GM18517 (cell line): ENCODE results near the gene TUBA3E.
"Not testable (repeated sequence)": the region's sequence is repeated elsewhere in the genome, so short reads cannot be mapped to it uniquely, and the experiment has no call there.

Source experiments
- ATAC-seq: cut with Tn5 transposase; IDR thresholded peaks from one replicate; pipeline ENCODE4 v1.9.1; 2021; ENCODE audit warnings: mild to moderate bottlenecking, moderate library complexity; ENCODE audit not compliant: unreplicated experiment

Gene TUBA3E

DNA sequence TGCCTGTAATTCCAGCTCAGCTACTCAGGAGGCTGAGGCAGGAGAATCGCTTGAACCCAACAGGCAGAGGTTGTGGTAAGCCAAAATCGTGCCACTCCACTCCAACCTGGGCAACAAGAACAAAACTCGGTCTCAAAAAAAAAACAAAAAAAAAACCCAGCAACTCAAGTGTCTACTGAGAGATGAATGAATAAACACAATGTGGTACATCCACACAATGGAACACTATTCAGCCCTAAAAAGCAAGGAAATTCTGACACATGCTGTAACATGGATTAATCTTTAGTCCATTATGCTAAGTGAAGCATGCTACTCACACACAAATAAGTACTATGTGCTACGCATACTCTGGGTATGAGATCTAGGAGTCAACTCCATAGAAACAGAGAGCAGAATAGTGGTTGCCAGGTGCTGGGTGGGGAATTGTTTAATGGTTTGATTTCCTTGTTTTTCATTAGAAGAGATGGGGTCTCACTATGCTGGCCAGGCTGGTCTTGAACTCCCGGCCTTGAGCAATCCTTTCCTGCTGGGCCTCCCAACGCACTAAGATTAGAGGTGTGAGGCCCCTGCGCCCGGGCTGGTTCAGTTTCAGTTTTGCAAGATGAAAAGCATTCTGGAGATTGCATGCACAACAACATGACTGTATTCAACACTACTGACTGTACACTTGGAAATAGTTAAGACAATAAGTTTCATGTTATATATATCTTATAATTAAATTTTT is 32.8 kb downstream of the TUBA3E start:
- ATAC-seq = no peak

DNA sequence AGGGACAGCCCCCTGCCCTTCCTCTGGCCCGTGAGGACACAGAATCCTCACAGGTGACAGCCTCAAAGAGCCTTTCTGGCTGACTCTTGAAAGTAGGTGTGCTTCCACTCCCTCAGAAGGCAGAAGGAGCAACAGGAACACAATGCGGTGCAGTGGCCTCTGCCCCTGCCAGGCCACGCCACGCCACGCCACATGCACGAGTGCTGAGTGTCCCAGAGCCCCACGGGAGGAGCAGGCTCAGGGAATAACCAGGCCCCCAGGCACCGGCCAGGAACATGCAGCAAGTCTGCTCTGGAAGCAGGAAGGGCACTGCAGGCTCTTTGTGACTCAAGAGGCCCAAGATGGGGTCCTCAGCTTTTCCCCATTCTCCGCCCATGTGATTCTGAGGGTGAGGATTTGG is 35.3 kb downstream of the TUBA3E start:
- ATAC-seq = no peak

DNA sequence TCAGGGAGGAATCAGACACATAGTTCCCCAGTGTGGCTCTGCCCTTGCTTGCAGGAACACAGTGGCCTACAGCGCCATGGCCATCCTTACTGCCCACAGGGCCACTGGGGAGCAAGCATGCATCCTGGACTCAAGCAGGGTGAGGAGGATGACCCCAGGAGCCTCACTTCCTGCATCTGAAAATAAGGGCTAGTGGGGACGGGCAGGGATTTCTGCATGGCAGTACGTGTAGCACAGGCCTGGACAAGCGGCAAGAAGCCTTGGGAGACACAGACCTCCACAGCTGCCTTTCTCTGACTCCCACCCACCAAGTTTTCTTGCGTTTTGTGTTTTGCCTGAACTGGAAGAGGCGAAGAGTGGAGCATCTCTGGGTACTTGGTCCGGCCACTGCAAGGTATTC is 35.8 kb downstream of the TUBA3E start:
- ATAC-seq = not testable (repeated sequence)

DNA sequence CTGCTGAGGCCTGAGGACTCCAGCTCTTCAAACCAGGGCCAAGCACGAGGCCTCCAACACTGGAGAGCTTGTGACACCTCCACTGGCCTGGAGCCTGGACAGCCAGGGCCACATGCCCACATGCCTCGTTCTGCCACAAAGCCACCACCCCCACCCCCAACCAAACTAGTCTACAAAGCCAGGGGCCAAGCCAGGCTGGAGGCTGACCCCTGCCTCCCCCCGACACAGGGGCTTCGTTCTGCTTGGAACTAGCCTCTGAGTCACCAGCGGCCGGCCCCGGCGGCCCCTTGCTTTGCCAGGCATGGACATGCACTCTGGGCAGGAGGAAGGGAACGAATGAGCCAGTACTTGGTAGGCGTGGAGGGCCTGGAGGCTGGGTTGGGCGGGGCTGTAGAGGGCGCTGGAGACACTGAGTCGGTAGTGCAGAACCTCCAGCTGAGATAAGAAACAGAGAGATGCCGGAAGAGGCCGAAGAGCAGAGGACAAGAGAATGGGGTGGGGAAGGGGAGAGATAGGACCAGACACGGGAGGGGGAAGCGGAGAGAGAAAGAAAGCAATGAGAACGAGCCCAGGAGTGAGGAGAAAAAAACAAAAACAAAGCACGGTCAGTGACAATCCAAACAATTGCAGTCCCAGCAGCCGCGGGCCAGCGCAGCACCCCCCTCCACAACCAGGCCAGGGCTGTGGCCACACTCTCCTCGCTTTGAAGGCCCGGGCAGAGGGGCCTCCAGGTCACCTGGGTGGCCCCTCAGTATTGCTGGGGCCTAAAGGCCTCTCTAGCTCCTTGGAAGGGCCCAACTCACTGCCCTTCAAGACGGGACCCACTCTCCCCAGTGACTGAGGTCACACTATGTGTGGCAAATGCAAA is 37.2 kb downstream of the TUBA3E start:
- not testable (repeated sequence) for ATAC-seq

DNA sequence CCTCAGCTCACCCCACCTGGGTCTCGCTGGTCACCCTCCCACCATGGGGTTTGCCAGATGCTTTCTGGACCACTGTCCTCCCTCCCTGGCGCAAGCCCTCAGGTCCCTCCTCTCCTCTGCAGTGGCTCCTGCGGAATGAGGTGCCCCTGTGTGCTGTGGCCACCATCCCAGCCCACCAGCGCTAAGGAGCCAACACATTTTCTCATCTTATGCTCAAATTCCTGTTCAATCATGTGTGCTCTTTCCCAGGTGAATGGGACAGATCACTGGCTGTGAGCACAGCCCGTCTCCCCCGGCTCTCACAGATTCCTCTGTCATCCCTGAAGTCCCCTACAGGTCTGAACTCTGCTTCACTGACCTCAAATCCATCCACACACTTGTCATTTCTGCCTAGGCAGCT is 38.1 kb downstream of the TUBA3E start:
- no peak for ATAC-seq

DNA sequence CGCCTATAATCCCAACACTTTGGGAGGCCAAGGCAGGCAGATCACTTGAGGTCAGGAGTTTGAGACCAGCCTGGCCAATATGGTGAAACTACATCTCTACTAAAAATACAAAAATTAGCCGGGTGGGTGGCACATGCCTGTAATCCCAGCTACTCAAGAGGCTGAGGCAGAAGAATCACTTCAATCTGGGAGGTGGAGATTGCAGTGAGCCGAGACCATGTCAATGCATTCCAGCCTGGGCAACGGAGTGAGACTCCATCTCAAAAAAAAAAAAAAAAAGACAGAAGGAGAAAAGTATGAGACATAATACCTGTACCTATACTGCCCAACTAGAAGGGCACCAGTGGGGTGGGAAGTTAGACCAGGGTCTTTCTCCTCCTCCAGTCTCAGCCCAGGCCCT is 38.9 kb downstream of the TUBA3E start:
- ATAC-seq = not testable (repeated sequence)

DNA sequence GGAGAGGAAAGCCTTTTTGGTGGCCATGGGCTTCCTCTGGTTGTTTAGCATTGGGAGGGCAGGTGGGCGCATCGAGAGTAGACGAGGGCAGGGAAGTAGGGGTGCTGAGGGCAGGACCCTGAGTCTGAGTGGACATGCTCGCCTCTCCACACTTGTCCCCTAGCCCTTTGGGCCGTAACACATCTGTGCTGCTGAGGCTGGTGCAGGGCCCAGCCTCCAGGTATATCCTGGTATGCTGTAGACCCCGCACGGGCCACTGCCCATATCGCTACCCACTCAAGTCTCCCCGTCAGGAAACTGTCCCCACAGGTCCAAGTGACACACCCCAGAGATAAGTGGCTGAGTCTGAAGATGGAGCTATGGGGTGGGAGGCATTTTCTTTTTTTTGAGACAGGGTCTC is 39.6 kb downstream of the TUBA3E start:
- ATAC-seq = no peak

DNA sequence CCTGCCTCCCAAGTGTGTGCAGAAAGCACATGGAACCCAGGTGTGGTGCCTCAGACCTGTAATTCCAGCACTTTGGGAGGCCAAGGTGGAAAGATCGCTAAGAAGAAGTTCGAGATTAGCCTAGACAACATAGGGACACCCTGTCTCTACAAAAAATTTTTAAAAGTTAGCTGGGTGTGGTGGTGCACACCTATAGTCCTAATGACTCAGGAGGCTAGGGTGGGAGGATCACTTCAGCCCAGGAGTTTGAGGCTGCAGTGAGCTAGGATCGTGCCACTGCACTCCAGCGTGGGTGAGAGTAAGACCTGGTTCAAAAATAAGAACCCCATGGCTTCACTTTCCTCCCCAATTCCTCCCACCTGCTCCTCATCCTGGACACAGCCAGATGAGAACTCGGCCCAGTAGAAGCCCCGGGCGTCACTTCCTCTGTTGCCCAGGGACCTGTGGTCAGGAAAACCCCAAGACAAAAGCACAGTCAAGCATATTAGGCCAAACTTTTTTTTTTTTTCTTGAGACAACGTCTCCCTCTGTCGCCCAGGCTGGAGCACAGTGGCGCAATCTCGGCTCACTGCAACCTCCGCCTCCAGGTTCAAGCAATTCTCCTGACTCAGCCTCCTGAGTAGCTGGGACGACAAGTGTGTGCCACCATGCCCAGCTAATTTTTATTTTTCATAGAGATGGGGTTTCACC is 40.3 kb downstream of the TUBA3E start:
- ATAC-seq = peak; percentile 90

DNA sequence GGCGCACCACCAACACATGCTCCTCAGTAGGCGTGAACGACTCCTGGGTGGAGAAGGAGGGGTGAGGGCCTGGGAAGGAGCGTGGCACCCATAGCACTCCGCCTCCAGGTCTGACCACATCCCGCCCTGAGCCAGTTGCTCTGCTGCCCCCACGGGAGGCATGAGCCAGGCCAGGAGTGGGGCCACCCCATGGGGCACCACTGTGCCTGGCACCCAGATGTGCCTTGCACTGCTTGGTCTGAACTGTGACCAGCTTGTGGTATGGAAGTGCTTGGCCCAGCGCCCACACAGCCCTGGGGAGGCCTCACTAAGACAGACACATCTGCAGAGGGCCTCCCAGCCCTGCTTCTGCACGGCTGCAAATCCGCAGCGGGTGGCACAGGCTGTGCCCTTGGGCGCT is 40.9 kb downstream of the TUBA3E start:
- ATAC-seq = peak; percentile 36

DNA sequence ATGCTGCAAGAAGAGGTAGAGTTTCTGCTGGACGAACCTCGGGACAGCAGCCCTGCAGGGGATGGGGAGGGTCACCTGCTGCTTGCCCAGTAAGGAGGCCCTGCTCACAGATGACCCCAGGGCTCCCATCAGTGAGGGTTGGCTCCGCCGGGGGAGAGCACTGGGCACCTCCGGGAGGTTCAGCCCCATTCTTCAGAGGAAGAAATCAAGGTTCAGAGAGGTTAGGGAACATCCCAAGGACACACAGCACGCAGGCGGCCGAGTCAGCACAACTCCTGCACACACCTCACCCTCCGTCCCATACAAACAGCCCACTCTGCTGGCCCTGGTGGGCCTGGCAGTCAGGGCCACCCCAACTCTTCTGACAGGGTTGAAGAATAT is 41.6 kb downstream of the TUBA3E start:
- no peak for ATAC-seq

DNA sequence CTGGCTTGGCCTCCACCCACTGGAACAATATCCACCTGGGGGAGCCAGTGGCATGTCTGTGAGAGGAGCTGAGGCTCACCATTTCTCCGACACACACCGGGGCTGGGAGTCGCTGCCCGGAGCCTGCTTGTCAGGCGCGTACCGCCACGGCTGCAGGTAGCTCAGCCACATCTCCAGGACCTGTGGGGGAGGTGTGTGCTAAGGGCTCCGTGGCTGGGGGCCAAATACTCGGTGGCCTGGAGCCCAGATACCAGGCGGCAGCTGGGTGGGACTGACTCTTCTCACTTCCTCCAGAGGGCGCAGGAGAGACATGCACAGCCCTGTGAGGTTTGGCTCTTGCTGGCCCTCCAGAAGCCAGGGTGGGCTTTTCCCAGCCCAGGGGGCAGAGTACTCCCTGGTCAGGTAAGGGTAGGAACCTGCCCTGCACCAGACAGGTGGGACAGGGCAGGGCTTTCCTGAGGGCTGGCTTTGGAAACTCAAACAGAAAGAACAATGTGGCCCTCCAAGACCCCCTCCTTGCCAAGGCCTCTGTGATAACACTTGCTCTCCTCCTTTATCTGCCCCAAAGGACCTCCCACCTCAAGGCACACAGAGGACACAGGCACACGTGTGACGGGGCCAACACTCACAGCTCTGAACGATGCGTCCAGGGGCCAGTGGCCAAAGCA is 42.1 kb downstream of the TUBA3E start:
- not testable (repeated sequence) for ATAC-seq

DNA sequence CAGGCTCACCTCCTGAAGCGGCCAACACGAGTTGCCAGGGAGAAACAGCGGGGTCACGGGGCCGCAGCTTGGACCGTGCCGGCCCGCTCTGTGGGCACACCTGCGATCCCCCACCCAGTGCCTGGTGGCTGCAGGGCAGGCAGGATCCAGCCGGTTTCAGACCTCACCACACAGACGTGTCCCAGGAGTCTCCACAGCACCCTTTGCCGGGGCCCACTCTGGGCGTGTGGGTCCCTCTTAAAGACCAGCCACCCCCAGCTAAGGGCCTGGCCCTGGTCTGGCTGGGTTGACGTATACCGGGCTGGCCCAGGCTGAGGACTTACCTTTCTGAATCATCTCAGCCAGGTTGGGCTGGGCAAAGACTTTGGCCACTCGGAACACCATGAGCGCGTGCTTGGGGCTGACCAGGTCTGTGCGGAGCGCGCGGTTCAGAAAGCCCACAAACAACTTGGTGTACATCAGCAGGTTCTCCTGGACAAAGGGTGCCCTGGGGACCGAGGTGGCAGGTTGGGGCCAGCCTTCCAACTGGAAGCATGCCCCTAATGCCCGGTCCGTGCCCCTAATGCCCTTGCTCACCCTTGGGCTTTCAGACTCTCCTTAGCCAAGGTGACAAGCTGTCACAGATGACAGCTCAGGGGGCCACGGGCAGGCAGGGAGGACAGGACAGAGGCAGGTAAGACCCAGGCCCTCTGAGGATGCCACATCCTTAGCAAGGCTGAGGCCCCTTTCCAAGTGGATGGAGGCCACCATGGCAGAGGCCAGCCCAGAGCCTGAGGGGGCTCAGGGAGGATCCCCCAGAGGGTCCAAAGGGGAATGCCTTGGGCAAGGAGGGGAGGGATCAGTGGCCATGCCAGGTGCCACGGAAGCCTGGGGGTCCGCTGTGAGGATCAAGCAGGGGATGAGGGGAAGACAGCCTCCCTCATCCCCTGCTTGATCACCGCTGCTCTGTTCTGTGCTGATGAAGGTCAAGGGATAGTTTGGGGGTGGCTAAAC is 43.2 kb downstream of the TUBA3E start:
- no peak for ATAC-seq

DNA sequence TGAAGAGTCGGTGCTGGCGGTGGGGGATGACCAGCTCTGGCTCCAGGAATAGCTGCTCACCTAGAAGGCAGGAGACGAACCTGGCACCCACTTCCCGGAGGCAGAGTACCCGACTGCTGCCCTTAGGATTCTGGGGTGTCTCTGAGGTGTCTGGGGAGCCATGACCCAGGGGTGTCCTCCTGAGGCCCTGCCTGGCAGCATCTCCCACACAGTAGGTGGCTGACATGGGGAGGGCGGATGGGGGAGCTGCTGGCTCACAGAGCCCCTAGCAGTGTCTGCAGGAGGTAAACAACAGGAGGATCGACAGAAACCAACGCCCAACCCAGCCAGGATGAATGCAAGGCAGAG is 43.8 kb downstream of the TUBA3E start:
- ATAC-seq = not testable (repeated sequence)

DNA sequence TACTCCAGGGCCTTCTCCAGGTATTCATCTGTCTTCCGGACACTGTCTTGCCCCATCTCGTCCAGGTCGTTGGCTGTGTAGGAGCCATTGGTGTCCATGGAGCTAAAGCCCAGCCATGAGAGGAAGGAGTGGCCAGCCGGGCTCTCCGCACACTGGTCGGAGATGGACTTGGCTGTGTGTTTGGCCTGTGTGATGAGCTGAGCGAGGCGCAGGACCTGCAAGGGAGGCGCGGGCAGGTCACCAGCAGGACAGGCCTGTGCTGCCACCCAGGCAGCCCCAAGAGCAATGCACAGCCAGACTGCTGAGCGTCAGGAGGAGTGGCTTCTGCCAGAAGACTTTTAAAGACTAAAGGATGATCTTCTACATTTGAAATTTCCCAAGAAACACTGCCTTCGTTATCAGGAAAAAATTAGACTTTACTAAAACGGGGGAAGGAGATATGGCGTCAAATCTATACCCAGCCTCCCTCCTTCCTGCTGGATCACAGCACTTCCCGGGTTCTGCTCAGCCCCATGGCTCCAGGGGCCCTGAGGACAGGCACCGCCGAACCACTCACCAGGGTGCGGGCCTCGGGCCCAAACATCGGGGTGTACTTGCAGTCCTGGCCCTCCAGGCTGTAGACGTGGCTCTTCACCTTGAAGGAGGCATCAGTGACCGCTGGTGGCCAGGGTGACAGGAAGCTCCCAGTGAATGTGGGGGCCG is 44.4 kb downstream of the TUBA3E start:
- ATAC-seq = not testable (repeated sequence)

DNA sequence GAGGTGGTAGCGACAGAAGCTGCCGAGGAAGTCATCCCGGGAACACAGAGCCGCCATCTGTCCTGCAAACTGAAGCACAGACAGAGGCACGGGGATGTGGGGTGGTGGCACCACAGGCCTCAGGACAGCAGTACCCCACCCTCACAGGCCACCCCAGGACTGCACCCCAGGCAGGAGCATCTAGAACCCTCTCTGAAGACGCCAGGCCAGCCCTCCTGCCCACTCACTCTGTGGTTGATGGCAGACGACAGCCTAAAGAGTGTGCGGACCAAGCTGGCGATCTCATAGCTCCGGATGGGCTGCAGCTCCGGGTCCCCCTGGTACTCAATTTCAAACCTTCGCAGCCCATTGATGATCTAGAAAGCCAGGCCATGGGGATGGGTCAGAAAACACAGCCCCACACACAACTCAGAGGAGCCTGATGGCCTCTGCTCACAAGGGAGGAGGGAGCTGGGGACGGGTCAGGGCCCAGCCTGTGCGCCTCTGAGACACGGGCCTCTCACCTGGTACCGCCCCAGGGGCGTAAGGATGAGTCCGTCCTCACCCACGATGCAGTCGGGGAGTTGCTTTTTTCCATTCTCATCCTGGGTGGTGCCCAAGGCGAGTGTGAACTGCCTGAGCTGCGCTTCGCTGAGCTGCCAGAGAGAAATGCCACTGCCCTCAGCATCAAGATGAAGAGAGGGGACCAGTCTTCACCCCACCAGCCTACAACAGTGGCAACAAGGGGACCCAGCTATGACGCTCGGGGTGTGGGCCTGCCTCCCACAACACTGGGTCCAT is 45.2 kb downstream of the TUBA3E start:
- no peak for ATAC-seq

DNA sequence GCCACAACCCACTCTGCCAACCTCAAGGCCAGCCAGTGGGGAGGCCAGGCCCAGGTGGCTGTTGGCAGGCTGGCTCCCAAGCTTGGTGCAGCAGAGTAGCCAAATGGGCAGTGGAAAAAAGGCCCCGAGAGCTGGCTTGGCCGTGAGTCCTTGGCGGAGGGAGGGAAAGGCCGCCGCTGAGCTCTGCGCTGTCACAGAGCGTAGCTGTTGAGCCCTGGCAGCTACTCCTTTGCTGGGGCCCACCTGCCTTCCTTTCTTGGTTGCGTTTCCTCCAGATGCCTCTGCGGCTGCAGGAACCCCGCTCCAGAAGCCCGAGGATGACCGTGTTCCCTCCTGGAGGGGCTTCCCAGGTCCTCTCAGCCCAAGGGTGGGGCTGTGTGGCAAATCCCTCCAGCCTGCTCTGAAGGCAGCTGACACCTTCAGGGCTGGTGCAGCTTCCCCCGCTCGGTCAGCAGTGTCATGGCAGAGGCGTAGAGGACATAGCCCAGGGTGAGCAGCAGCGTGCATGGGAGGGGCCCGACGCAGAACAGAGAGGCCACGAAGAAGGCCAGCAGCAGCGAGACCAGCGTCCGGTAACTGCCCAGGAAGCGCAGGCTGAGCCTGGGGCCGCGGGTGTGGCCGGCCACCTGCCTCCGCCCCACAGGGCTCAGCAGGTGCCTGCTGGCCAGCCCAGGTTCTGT is 46.0 kb downstream of the TUBA3E start:
- not testable (repeated sequence) for ATAC-seq

DNA sequence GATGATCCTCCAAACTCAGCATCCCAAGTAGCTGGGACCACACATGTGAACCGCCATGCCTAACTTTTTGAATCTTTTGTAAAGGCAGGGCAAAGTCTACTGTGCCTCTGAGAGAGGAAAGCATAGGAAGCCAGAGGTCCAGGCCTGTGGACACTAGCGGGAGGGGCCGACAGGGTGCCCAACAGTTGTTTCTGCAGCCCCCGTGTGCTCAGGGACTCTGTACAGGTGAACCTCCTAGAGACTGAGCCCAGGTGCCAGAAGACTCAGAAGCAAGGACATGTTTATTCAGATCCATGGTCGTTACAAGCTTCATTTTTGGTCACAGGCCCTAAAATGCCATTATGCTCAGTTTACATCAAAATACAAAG is 47.1 kb downstream of the TUBA3E start:
- ATAC-seq = not testable (repeated sequence)
